PC-3 (cell line): ENCODE data around the gene MYBPH. TPM values are rescaled to one million over a fixed set of nuclear protein-coding genes. Genes with fewer than 3 reads are reported as not detected.

ENCODE experiments used
- ATAC-seq: fragments of 200-7000 bp; cut with Tn5 transposase; 2 replicates; pipeline ENCODE4 v1.9.1; 2020; ENCODE audit warnings: mild to moderate bottlenecking, moderate library complexity
- BruUV-seq: library from RNA; stranded (reverse); fragments of 400-500 nt; replicated peaks from 2 replicates; lab custom pipeline; 2021; lab: Mats Ljungman, UMichigan
- CTCF ChIA-PET: fragments of 300-600 bp; sonication (Branson Sonifier 250); formaldehyde crosslinking; loops from one replicate; lab custom pipeline; 2022; ENCODE audit warnings: antibody characterized with exemption; lab: Charles Lee
- POLR2A ChIA-PET: fragments of 300-600 bp; sonication (Branson Sonifier 250); formaldehyde crosslinking; loops from one replicate; lab custom pipeline; 2022; ENCODE audit warnings: antibody characterized with exemption; ENCODE audit not compliant: unreplicated experiment; lab: Charles Lee
- DNase-seq: peaks from one replicate; pipeline ENCODE4 v3.0.0-alpha.2; 2015
- H2AFZ ChIP-seq: fragments of 300-600 bp; sonication (generic); 2 replicates; pipeline ENCODE4 v1.6.0; 2016; ENCODE audit warnings: antibody characterized with exemption, low read length
- H3F3A ChIP-seq: fragments of 300-600 bp; sonication (generic); one replicate; pipeline ENCODE4 v1.6.0; 2017; ENCODE audit warnings: antibody characterized with exemption, low read length, control low read depth, mild to moderate bottlenecking; ENCODE audit not compliant: unreplicated experiment
- H3K27ac ChIP-seq: fragments of 300-600 bp; sonication (generic); 2 replicates; pipeline ENCODE4 v1.5.1; 2016; ENCODE audit warnings: mild to moderate bottlenecking, low read length
- H3K27me3 ChIP-seq: fragments of 300-600 bp; sonication (generic); 2 replicates; pipeline ENCODE4 v1.6.1; 2016; ENCODE audit warnings: low read length, mixed read lengths
- H3K36me3 ChIP-seq: fragments of 300-600 bp; sonication (generic); 2 replicates; pipeline ENCODE4 v1.6.1; 2016; ENCODE audit warnings: low read depth, mixed run types, low read length, mixed read lengths
- H3K4me1 ChIP-seq: fragments of 300-600 bp; sonication (generic); 2 replicates; pipeline ENCODE4 v1.5.1; 2016; ENCODE audit warnings: low read length; ENCODE audit not compliant: insufficient read depth
- H3K4me2 ChIP-seq: fragments of 300-600 bp; sonication (generic); 2 replicates; pipeline ENCODE4 v1.6.0; 2016; ENCODE audit warnings: low read length
- H3K4me3 ChIP-seq: fragments of 300-600 bp; sonication (generic); 2 replicates; pipeline ENCODE4 v1.5.1; 2016; ENCODE audit warnings: mild to moderate bottlenecking, low read length, mixed read lengths
- H3K79me2 ChIP-seq: fragments of 300-600 bp; sonication (generic); 2 replicates; pipeline ENCODE4 v1.6.1; 2017; ENCODE audit warnings: low read length, mixed read lengths
- H3K9ac ChIP-seq: fragments of 300-600 bp; sonication (generic); 2 replicates; pipeline ENCODE4 v1.6.0; 2016; ENCODE audit warnings: mild to moderate bottlenecking, low read length
- H3K9me2 ChIP-seq: fragments of 300-600 bp; sonication (generic); replicated peaks from 2 replicates; pipeline ENCODE4 v1.6.1; 2016; ENCODE audit warnings: mixed run types, low read length, mixed read lengths
- H3K9me3 ChIP-seq: fragments of 300-600 bp; sonication (generic); 2 replicates; pipeline ENCODE4 v1.6.1; 2016; ENCODE audit warnings: low read length, mixed read lengths
- H4K20me1 ChIP-seq: fragments of 300-600 bp; sonication (generic); 2 replicates; pipeline ENCODE4 v1.6.1; 2016; ENCODE audit warnings: low read length, mixed read lengths
- CTCF ChIP-seq: fragments of 300-600 bp; sonication (generic); conservative IDR thresholded peaks from 2 replicates; pipeline ENCODE4 v1.5.1; 2017; ENCODE audit warnings: antibody characterized with exemption, low read depth, mild to moderate bottlenecking, low read length
- EZH2 ChIP-seq: fragments of 300-600 bp; sonication (generic); IDR thresholded peaks from one replicate; pipeline ENCODE4 v1.6.1; 2017; ENCODE audit warnings: antibody characterized with exemption, mild to moderate bottlenecking, low read length; ENCODE audit not compliant: unreplicated experiment
- EZH2phosphoT487 ChIP-seq: fragments of 300-600 bp; sonication (generic); IDR thresholded peaks from 2 replicates; pipeline ENCODE4 v1.6.1; 2018; ENCODE audit warnings: mild to moderate bottlenecking, antibody characterized with exemption, low read length, borderline replicate concordance
- intact Hi-C: fragments of 100-400 bp; cut with micrococcal nuclease; formaldehyde crosslinking; loops from 2 replicates; pipeline ENCODE4 v1.9.0; 2023
- total RNA-seq: library from RNA; depleted of rRNA; stranded (reverse); fragments of >200 nt; gene quantifications from 2 replicates; pipeline ENCODE4 v1.2.3, GENCODE V29; 2014

MYBPH gene
- total RNA-seq, 1 experiment from 2014 or later = not detected

GRCh38 chr1:203149188-203149840 is 26.3 kb downstream of the MYBPH start:
- no peak for DNase-seq
- Histone ChIP-seq H3K9me3 (no peaks in the 10 kb centered on the region), H3K79me2 (no peaks in the 10 kb centered on the region), H3K9me2 (no peaks in the 10 kb centered on the region), H2AFZ (no peak overlapping the region), H3K4me2 (no peak overlapping the region), H3F3A (peaks cover 4% of the 10 kb centered on the region), H3K9ac (no peak overlapping the region), H3K36me3 (no peaks in the 10 kb centered on the region), H4K20me1 (no peaks in the 10 kb centered on the region), H3K4me3 (no peak overlapping the region), H3K27me3 (no peaks in the 10 kb centered on the region), H3K4me1 (peaks cover 26% of the 10 kb centered on the region), H3K27ac (no peak overlapping the region)
- intact Hi-C loops = no loop called here
- ChIA-PET CTCF (no interaction called here), POLR2A (no interaction called here)
- no peak for TF ChIP-seq EZH2
- TF ChIP-seq EZH2phosphoT487 = no peak
- no peak for TF ChIP-seq CTCF
- no peak for ATAC-seq
- BruUV-seq = no TSS peak

- intact Hi-C loops = no loop called here
- POLR2A ChIA-PET = no interaction called here
- no peaks in the 10 kb centered on the region for H3K9me2 ChIP-seq
- H4K20me1 ChIP-seq = no peaks in the 10 kb centered on the region
- ATAC-seq (no peak), DNase-seq (no peak)
- H3K27ac ChIP-seq = no peak overlapping the region
- no peak overlapping the region for H2AFZ ChIP-seq
- H3K4me3 ChIP-seq = no peak overlapping the region
- H3K9me3 ChIP-seq = no peaks in the 10 kb centered on the region
- H3K4me1 ChIP-seq = peaks cover 18% of the 10 kb centered on the region
- TF ChIP-seq EZH2phosphoT487 (no peak), CTCF (no peak), EZH2 (no peak)
- no TSS peak for BruUV-seq
- no peak overlapping the region for H3K9ac ChIP-seq
- no peaks in the 10 kb centered on the region for H3F3A ChIP-seq
- no peaks in the 10 kb centered on the region for H3K79me2 ChIP-seq
- CTCF ChIA-PET = no interaction called here
- H3K27me3 ChIP-seq = no peaks in the 10 kb centered on the region
- H3K36me3 ChIP-seq = no peaks in the 10 kb centered on the region
- no peak overlapping the region for H3K4me2 ChIP-seq
Observed at GRCh38 chr1:203148579-203148978, 27.0 kb downstream of the MYBPH start.

DNA sequence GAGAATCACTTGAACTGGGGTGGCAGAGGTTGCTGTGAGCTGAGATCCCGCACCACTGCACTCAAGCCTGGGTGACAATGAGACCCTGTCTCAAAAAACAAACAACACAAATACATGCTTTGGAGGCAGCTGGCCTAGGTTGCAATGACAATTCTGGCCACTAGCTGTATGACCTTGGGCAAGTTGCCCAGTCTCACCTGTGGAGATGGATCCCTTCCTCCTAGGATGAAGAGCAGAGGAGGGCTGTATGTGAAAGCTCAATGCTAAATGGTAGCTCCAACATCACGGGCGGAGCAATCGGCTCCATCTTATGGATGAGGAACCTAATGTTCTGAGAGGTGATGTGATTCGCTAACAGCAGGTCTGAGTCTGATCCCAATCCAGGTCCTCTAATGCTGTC is 27.5 kb downstream of the MYBPH start:
- Histone ChIP-seq H3K9me3 (no peaks in the 10 kb centered on the region), H3K4me3 (no peak overlapping the region), H3K9ac (no peak overlapping the region), H3K36me3 (no peaks in the 10 kb centered on the region), H3K4me2 (no peak overlapping the region), H3K27me3 (no peaks in the 10 kb centered on the region), H3K79me2 (no peaks in the 10 kb centered on the region), H4K20me1 (no peaks in the 10 kb centered on the region), H3K9me2 (no peaks in the 10 kb centered on the region), H3F3A (no peaks in the 10 kb centered on the region), H2AFZ (no peak overlapping the region), H3K27ac (no peak overlapping the region), H3K4me1 (peaks cover 14% of the 10 kb centered on the region)
- intact Hi-C loops = no loop called here
- CTCF ChIA-PET = interaction anchor here (0.6 kb wide), 1 partner anchor 47 kb away, joined by 4 read pairs; no protein-coding TSS in a partner anchor
- TF ChIP-seq EZH2phosphoT487 = no peak
- peak; percentile 66 for TF ChIP-seq CTCF
- POLR2A ChIA-PET = no interaction called here
- ATAC-seq (no peak), DNase-seq (peak; percentile 57)
- no TSS peak for BruUV-seq
